MCF 10A (cell line): ENCODE data around the gene ELMO3. TPM values are rescaled to one million over a fixed set of nuclear protein-coding genes. Genes with fewer than 3 reads are reported as not detected.
A peak's percentile ranks its signal among the peaks of the same experiment; 100 is the strongest.

Experiments used
- BruUV-seq: library from RNA; stranded (reverse); fragments of 400-500 nt; replicated peaks from 2 replicates; lab custom pipeline; 2021; lab: Mats Ljungman, UMichigan
- CTCF ChIA-PET: fragments of 300-600 bp; sonication (Branson Sonifier 250); formaldehyde crosslinking; extraction: SDS; loops from one replicate; lab custom pipeline; 2021; ENCODE audit warnings: antibody characterized with exemption, inconsistent platforms; lab: Yijun Ruan, JAX
- POLR2A ChIA-PET: fragments of 300-600, 350-650 bp; sonication (Branson Sonifier 250); formaldehyde crosslinking; extraction: SDS; loops from one replicate; lab custom pipeline; 2020; ENCODE audit warnings: antibody characterized with exemption, inconsistent platforms; lab: Yijun Ruan, JAX
- DNase-seq: peaks from one replicate; pipeline ENCODE4 v3.0.0-alpha.2; 2018; ENCODE audit not compliant: unreplicated experiment
- H3K27ac Mint-ChIP-seq: one replicate; pipeline ENCODE4 v1.8.0; 2022; ENCODE audit warnings: mild to moderate bottlenecking, low read depth, mixed read lengths; ENCODE audit not compliant: unreplicated experiment
- H3K27me3 Mint-ChIP-seq: one replicate; pipeline ENCODE4 v1.8.0; 2022; ENCODE audit warnings: mixed read lengths; ENCODE audit not compliant: insufficient read depth, unreplicated experiment
- H3K36me3 Mint-ChIP-seq: one replicate; pipeline ENCODE4 v1.8.0; 2022; ENCODE audit warnings: mild to moderate bottlenecking, moderate library complexity, mixed read lengths; ENCODE audit not compliant: insufficient read depth, unreplicated experiment
- H3K4me1 Mint-ChIP-seq: one replicate; pipeline ENCODE4 v1.8.0; 2022; ENCODE audit warnings: mixed read lengths; ENCODE audit not compliant: insufficient read depth, unreplicated experiment
- H3K4me3 Mint-ChIP-seq: one replicate; pipeline ENCODE4 v1.8.0; 2022; ENCODE audit warnings: mild to moderate bottlenecking, moderate library complexity, mixed read lengths; ENCODE audit not compliant: unreplicated experiment
- H3K9me3 Mint-ChIP-seq: one replicate; pipeline ENCODE4 v1.8.0; 2022; ENCODE audit warnings: mixed read lengths; ENCODE audit not compliant: unreplicated experiment
- CTCF ChIP-seq: fragments of 200-600 bp; IDR thresholded peaks from one replicate; pipeline ENCODE4 v1.8.0; 2022; ENCODE audit warnings: antibody characterized with exemption, mild to moderate bottlenecking; ENCODE audit not compliant: unreplicated experiment
- intact Hi-C: fragments of 100-400 bp; cut with micrococcal nuclease; formaldehyde crosslinking; loops from 2 replicates; pipeline ENCODE4 v1.14.1; 2022
- total RNA-seq: library from RNA; stranded (reverse); gene quantifications from 2 replicates; pipeline ENCODE4 v1.2.3, GENCODE V29; 2022

ELMO3 gene
- total RNA-seq, 1 experiment from 2014 or later = 12.0 TPM

- intact Hi-C loops = no loop called here
These were observed 8.9 kb upstream of the ELMO3 start, which contains the start of gene EXOC3L1 for GRCh38 chr16:67190041-67190440. Gene EXOC3L1 (minus strand): TSS chr16:67190136. CDS start chr16:67189676, 460 bp downstream.

GRCh38 chr16:67190448-67191399 lies 8.2 kb upstream of the ELMO3 start:
- ChIA-PET CTCF (interaction anchor here (0.9 to 1.6 kb wide), 3 partner anchors 8 to 55 kb away, joined by 3 to 4 read pairs (median 4); partner anchors contain the start of gene ELMO3), POLR2A (interaction anchor here (1.4 kb wide), 1 partner anchor 16 kb away, joined by 8 read pairs; no protein-coding TSS in a partner anchor)
- no TSS peak for BruUV-seq
- Mint-ChIP-seq H3K9me3 (no peaks in the 10 kb centered on the region), H3K4me1 (peaks cover 9% of the 10 kb centered on the region), H3K27me3 (no peaks in the 10 kb centered on the region), H3K4me3 (peak overlapping the region; percentile 77), H3K36me3 (peaks cover 16% of the 10 kb centered on the region), H3K27ac (peak overlapping the region; percentile 78)
- TF ChIP-seq CTCF = no peak
- intact Hi-C loops = no loop called here
- DNase-seq = no peak

More at GRCh38 chr16:67190041-67190440, 8.9 kb upstream of the ELMO3 start, which contains the start of gene EXOC3L1:
- Mint-ChIP-seq H3K9me3 (no peaks in the 10 kb centered on the region), H3K4me3 (no peak within 1 kb of the TSS), H3K4me1 (peaks cover 13% of the 10 kb centered on the region), H3K36me3 (peaks cover 10% of the 10 kb centered on the region), H3K27ac (no peak within 1 kb of the TSS), H3K27me3 (no peaks in the 10 kb centered on the region)
- POLR2A ChIA-PET = interaction anchor here (1.4 to 1.9 kb wide), 3 partner anchors 8 to 56 kb away, joined by 3 to 8 read pairs (median 5); no protein-coding TSS in a partner anchor
- no TSS peak for BruUV-seq
- TF ChIP-seq CTCF = no peak
- no peak for DNase-seq
- CTCF ChIA-PET = interaction anchor here (0.6 to 1.6 kb wide), 7 partner anchors 8 to 171 kb away, joined by 3 to 4 read pairs (median 3); partner anchors contain the start of gene ELMO3

GRCh38 chr16:67191411-67191994 lies 7.4 kb upstream of the ELMO3 start:
- TF ChIP-seq CTCF = no peak
- ChIA-PET POLR2A (interaction anchor here (1.2 to 1.7 kb wide), 2 partner anchors 14 to 32 kb away, joined by 8 to 12 read pairs; partner anchors contain the start of genes FBXL8 and TRADD), CTCF (no interaction called here)
- Mint-ChIP-seq H3K36me3 (peaks cover 24% of the 10 kb centered on the region), H3K27ac (peak overlapping the region; percentile 78), H3K9me3 (no peaks in the 10 kb centered on the region), H3K4me1 (peaks cover 16% of the 10 kb centered on the region), H3K4me3 (peak overlapping the region; percentile 77), H3K27me3 (no peaks in the 10 kb centered on the region)
- intact Hi-C loops = no loop called here
- no peak for DNase-seq
- no TSS peak for BruUV-seq
